Stimulated activated CD8-positive, alpha-beta memory T cell treated with anti-CD3 and anti-CD28 coated beads, Interleukin-15, amount 100 ng/mL, for 4 hours (primary cell): ENCODE results near the gene CX3CL1.
"Not testable (repeated sequence)": the region's sequence is repeated elsewhere in the genome, so short reads cannot be mapped to it uniquely, and the experiment has no call there.

Experiments used
- DNase-seq, 2 donors: peaks; one replicate each; pipeline ENCODE4 v3.0.0-alpha.2; 2020; ENCODE audit warnings: low read depth in 2 of 2

Gene CX3CL1

GRCh38 chr16:57357330-57358085 lies 14.8 kb upstream of the CX3CL1 start:
- no peak for DNase-seq

GRCh38 chr16:57358086-57358420 lies 14.2 kb upstream of the CX3CL1 start:
- DNase-seq, result no peak

- DNase-seq, result no peak
Observed at GRCh38 chr16:57358527-57359095, 13.7 kb upstream of the CX3CL1 start, which contains the start of gene CCL22. Gene CCL22 (plus strand): TSS chr16:57358783. CDS start chr16:57358817, 34 bp downstream.

GRCh38 chr16:57360321-57360935 lies 11.9 kb upstream of the CX3CL1 start:
- DNase-seq, result no peak

GRCh38 chr16:57361404-57361803 lies 10.9 kb upstream of the CX3CL1 start:
- DNase-seq, result no peak

GRCh38 chr16:57364143-57364542 lies 8.1 kb upstream of the CX3CL1 start:
- DNase-seq, result no peak

- DNase-seq, result no peak
Observed at GRCh38 chr16:57366544-57367040, 5.7 kb upstream of the CX3CL1 start.

- DNase-seq, result no peak
Observed at GRCh38 chr16:57367116-57367752, 5.1 kb upstream of the CX3CL1 start.

GRCh38 chr16:57371494-57372371 lies 557 bp upstream of the CX3CL1 start:
- DNase-seq, result no peak

- DNase-seq, result no peak
Observed at GRCh38 chr16:57373117-57373947, 1.0 kb downstream of the CX3CL1 start.

GRCh38 chr16:57374067-57374534 lies 1.8 kb downstream of the CX3CL1 start:
- DNase-seq, result no peak

GRCh38 chr16:57374925-57375465 lies 2.7 kb downstream of the CX3CL1 start:
- DNase-seq, result not testable (repeated sequence)

- no peak for DNase-seq
Observed at GRCh38 chr16:57376313-57376818, 4.1 kb downstream of the CX3CL1 start.

- peak in 1 of 2 donors; percentile 3 for DNase-seq
Observed at GRCh38 chr16:57377080-57377841, 5.0 kb downstream of the CX3CL1 start.

GRCh38 chr16:57379579-57379978 lies 7.3 kb downstream of the CX3CL1 start:
- DNase-seq, result no peak

- DNase-seq, result no peak
Observed at GRCh38 chr16:57380671-57381462, 8.6 kb downstream of the CX3CL1 start.

- DNase-seq, result no peak
Observed at GRCh38 chr16:57381791-57382534, 9.7 kb downstream of the CX3CL1 start.
